Measurements from ENCODE around the gene CCR6. TPM values are rescaled to one million over a fixed set of nuclear protein-coding genes. Genes with fewer than 3 reads are reported as not detected.

The CCR6 gene
- total and polyA plus RNA-seq, 10 of the 15 experiments (the other 5 are each of a cell fraction or from before 2014, with no cell fraction given), result 2.2 to 7.6 (median 6.7) TPM

GRCh38 chr6:167113047-167113754, 9.7 kb upstream of the CCR6 start (continued):
- TF ChIP-seq CEBPZ (IDR thresholded peaks at IDR 0.05; ENCODE audit: low read depth, low read length), result no peak
- no peak for TF ChIP-seq ZBTB40 (IDR thresholded peaks at IDR 0.05; ENCODE audit: borderline replicate concordance)
- TF ChIP-seq MEF2A (IDR thresholded peaks at IDR 0.05; ENCODE audit: insufficient read depth, low read depth, low read length), result peak; percentile 98
- peak in 1 of 2 experiments; percentile 87; a peak in 2 of 4 replicates for TF ChIP-seq SRF (IDR thresholded peaks at IDR 0.05; ENCODE audit: low read depth in 2 of 2, low read length in 2 of 2)
- no peak for TF ChIP-seq KLF5 (IDR thresholded peaks at IDR 0.05; ENCODE audit: partially characterized antibody)
- TF ChIP-seq EZH2 (IDR thresholded peaks at IDR 0.05; ENCODE audit: borderline replicate concordance, control insufficient read depth, low read depth, low read length), result no peak
- TF ChIP-seq HDGF (IDR thresholded peaks at IDR 0.05), result no peak
- 0 out of 2 replicates have a peak, but pooled peaks have one; percentile 51 for TF ChIP-seq SMARCA5 (IDR thresholded peaks at IDR 0.05)
- no peak for TF ChIP-seq NR2C1 (IDR thresholded peaks at IDR 0.05)
- 0 out of 3 replicates have a peak, but pooled peaks have one; percentile 30 for TF ChIP-seq POU2F2 (IDR thresholded peaks at IDR 0.05; ENCODE audit: borderline replicate concordance, low read depth, low read length)
- no peak for TF ChIP-seq SREBF2 (IDR thresholded peaks at IDR 0.05; ENCODE audit: low read length)
- TF ChIP-seq POLR2AphosphoS2 (IDR thresholded peaks at IDR 0.05; ENCODE audit: low read depth, low read length), result no peak
- peak; percentile 82; the same call in 1 of the 2 replicates for TF ChIP-seq PAX5 (IDR thresholded peaks at IDR 0.05; ENCODE audit: borderline replicate concordance, low read depth, low read length)
- no peak for TF ChIP-seq SUPT20H (IDR thresholded peaks at IDR 0.05; ENCODE audit: borderline replicate concordance, control insufficient read depth, low read depth, low read length)
- TF ChIP-seq RB1 (IDR thresholded peaks at IDR 0.05; ENCODE audit: borderline replicate concordance), result no peak; the same call in 1 of the 2 replicates
- peak; percentile 81 for TF ChIP-seq TCF12 (IDR thresholded peaks at IDR 0.05; ENCODE audit: low read depth, low read length)
- TF ChIP-seq ATF3 (IDR thresholded peaks at IDR 0.05; ENCODE audit: borderline replicate concordance, extremely low read depth, low read depth, low read length), result no peak
- TF ChIP-seq BRCA1 (IDR thresholded peaks at IDR 0.05; ENCODE audit: low read depth, low read length), result no peak
- TF ChIP-seq TARDBP (IDR thresholded peaks at IDR 0.05; ENCODE audit: borderline replicate concordance), result no peak; the same call in 1 of the 2 replicates
- TF ChIP-seq TBL1XR1 (IDR thresholded peaks at IDR 0.05; ENCODE audit: low read depth, low read length), result peak; percentile 86
- peak; percentile 63 for TF ChIP-seq RELB (IDR thresholded peaks at IDR 0.05; ENCODE audit: low read depth)

Data from GM12878 (cell line).